Endometrial microvascular endothelial cells (primary cell): Measurements from ENCODE around the gene HS6ST2. TPM values are rescaled to one million over a fixed set of nuclear protein-coding genes. Genes with fewer than 3 reads are reported as not detected.

ENCODE experiments used
- in situ Hi-C: cut with HindIII; loops from 2 replicates; pipeline ENCODE4 v1.10.0; 2017; ENCODE audit warnings: low sequenced_read_pairs, low pct_unique_long_range_greater_than_20kb; ENCODE audit errors: inconsistent ontology term
- total RNA-seq: library from RNA; depleted of rRNA; stranded (reverse); fragments of >200 nt; gene quantifications from one replicate; pipeline ENCODE4 v1.2.3, GENCODE V29; 2015; ENCODE audit errors: inconsistent ontology term

The HS6ST2 gene
- total RNA-seq, 1 donor from 2014 or later = not detected

DNA sequence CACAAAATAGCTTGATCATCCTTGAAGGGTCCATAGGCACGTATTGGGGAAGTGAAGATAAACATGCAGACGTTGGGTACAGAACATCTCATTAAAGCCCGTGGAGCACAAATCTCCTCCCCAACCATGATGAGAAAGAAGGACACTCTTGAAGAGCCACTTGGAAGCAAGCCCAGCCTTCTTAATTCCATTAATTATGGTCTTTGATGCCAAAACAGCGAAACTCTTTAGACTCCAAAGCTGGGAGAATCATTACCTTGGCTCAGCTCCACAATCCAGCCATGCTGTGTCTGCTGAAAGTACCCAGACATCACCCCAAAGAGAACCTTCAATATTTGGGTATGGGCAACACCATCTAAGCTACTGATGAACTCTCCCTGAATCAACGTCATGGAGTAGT is 300.6 kb downstream of the HS6ST2 start:
- in situ Hi-C loops = no loop called here

DNA sequence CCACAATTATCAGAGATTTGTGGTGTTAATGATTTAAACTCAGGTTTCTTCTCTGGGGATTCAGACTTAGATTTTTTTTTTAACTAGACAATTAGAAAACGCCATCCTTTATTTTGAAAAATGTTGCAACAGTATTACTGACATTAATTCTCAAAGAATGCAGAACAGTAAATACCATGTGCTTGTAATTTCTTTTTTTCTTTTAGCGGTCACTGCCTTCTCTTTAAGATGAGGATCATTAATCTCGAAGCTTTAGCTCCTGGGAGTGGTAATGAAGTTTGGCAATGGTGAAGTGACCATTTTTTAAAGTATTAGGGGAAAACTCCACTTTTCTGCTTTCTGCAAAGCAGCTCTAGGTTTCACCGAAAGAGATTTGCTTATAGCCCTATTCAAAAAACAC is 305.6 kb downstream of the HS6ST2 start:
- in situ Hi-C loops = no loop called here

DNA sequence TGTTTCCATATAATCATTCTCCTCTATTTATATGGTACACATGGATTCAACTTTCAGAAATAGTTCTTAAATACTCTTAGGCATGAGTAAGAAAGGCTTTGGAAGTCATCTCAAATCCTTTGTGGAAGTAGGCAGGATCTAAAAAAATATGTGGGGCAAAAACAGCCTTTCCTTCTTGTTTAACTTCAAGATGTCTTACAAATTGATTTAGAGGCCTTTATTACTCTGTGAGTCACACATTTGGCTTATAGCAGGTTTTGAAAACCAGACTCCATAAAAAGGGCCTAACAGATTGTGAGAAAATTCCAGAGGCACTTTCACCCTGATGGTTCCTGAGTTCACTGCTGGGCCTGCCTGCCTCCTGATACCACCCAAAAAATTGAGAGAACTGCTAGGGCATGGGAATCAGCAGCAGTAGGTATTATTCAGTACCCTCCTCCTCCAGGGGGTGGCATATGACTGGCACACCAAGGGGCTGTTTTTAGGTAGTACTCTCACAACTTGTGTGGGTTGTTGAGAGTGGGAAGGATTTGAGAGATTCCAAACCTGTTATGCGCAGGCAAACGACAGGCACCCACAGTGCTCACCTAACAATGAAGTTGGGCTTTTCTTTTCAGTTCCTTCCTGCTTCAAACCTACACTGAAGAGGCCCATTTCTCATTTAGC is 306.9 kb downstream of the HS6ST2 start:
- in situ Hi-C loops = no loop called here

DNA sequence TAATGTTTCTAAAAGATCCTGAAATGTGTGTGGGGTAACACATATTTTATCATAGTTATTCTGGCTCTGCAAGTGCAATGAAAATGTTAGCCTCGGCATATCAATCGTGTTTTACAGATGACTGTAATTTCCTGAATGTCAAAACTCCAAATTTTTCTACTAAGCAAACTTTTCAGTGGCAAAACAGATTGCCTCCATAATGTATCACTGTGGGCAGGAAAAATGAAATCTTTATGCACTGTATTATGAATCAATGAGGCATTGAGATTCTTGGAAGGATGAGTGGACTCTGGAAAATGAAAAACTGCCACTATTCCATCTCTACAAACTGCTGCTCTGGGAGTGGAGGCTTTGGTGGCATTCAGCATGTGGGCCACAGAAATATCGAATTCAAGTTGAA is 309.5 kb downstream of the HS6ST2 start:
- in situ Hi-C loops = no loop called here

DNA sequence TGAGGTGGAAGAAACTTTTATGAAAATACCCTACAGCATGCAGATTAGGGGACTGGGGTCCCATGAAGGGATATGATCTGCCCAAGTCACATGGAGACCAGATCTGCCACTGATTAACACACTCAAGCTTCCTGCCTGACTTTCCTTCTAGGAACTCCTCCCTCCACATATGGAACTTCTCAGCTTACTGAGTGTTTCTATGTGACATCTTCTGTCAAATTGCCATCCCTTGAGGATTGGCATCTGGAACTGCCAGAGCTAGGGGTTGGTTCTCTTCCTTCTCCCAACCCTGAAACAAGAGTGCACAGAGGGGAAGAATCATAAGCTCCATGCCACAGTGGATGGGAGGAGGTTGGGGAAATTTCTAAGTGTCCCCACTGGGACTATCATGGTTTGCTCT is 319.0 kb downstream of the HS6ST2 start:
- in situ Hi-C loops = no loop called here

DNA sequence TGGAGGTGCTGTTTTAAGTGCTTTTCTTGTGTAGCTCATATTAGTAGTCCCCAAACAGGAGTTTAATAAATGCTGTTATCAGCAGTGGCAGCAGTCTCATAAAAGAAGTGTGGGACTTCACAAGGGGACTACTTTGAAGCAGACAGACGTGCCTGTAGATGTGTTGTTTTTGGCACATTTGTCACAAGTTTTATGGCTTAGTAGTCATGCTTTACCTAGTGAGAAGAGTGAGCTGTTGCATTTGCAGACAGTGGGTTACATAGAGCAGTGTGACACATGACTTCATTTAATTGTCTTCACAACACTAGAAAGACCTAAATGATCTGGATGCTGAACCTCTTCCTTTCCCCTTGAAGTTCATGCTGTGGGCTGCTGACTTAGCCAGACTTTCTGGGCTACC is 320.1 kb downstream of the HS6ST2 start:
- in situ Hi-C loops = no loop called here

DNA sequence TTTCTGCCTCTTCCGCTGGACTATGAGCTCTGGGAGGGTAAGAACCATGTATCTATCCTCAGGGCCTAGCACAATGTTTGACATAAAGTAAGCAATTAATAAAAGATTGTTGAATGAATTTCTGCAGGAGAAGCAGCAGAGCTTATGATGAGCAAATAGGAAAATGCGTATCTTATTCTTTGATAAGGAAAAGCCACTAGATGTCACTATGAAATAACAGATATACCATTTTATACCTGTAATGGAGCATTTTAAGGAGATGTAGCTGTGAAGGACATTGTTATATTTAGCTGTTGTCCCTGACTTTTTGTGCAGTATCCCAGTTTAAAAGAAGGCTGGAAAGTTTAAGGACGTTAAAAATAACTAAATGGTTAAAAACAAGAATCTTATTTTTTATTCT is 322.3 kb downstream of the HS6ST2 start:
- in situ Hi-C loops = no loop called here

DNA sequence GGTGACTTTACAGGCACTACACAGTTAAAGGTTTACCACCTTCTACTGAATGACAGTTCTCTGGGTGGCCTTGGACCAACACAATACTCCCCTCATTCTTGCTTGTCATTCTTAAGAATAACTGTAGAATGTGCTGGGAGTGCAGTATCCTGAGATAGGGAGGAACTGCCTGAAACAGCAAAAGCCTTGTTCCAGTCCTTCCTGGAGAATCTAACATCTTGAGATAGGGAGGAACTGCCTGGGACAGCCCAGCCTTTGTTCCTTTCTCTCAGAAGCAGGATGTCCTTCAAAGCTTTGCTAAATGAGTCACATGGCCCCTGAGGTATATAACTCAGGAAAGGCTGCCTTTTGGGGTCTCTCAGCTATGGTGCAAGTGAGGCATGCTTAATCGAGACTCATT is 323.9 kb downstream of the HS6ST2 start:
- in situ Hi-C loops = no loop called here

DNA sequence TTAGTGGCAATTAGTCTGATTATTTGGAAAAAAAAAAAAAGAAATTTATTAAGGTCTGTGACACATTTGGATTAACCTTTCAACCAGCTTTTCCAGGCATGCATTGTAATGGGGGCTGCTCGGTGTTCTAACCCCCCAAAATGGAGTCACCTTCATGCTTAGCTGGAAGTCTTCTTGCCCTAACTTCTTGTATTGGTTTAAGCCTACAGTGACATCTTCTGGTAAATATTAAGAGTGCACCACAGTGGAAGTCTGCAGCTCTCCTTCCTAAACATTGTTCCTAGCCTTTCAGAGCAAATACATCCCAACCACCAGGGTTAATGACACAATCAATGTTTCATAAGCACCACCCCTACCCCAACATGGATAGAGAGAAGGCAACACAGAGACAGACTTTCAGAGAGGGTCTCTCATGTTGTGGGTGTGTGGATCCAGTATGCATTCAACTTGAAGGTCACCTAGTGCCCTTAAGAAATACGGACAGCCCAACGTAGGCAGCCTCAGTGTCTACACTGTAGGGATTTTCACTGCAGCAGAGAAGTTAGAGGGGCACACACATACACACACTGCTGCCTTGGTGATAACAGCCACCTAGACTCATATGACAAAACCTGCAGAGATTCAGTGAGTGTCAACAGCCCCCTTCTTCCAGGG is 326.7 kb downstream of the HS6ST2 start:
- in situ Hi-C loops = no loop called here

DNA sequence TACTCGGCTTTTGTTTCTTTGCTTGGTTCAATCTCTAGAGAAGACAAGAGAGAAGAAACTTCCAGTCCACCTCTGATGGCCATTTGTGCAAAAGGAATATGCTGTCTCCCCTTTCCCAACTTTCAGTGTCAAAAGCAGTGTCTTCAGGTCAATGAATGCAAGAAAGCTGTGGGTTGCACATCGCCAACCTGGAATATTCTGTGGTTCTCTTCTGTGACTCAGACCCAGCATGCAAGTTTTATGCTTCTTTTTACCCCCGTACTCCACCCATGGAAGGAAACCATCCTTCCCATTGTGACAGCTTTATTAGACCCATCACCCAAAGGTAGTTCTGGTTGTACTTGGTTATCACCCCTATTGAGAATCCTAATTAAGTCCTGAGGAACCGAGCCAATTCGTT is 334.0 kb downstream of the HS6ST2 start:
- in situ Hi-C loops = no loop called here

DNA sequence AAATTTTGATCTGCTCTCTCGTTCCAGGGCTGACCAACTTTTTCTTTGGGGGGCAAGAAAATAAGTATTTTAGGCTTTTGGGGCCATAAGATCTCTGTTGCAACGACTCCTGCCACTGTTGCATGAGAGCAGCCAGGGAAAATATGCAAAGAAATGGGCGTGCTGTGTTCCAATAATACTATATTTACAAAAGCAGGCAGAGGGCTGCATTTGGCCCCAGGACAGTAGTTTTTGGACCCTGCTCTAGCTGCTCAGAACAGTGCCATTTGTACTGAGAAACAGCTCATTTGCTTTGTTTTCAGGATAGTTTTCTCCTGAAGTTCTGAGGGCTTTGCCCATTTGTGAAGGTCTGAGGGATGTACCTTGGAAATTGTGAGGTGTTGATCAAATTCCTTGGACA is 334.5 kb downstream of the HS6ST2 start:
- in situ Hi-C loops = no loop called here

DNA sequence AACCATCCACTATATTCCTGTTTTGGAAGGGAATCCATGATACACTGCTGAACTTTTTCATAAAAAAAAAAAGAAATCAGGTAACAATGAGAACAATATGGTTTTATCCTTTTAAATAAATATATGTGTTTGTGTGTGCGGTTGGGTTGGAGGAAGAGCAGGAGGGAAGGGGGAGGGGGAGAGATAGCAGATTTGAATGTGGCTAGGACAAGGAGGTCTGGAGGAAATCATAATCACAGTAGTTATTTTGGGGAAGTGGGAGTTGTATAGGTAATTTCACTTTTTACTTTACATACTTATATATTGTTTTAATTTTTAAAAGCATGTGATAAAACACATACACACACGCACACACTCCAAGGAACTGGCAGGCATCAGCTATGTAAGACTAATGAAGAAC is 335.1 kb downstream of the HS6ST2 start:
- in situ Hi-C loops = no loop called here

DNA sequence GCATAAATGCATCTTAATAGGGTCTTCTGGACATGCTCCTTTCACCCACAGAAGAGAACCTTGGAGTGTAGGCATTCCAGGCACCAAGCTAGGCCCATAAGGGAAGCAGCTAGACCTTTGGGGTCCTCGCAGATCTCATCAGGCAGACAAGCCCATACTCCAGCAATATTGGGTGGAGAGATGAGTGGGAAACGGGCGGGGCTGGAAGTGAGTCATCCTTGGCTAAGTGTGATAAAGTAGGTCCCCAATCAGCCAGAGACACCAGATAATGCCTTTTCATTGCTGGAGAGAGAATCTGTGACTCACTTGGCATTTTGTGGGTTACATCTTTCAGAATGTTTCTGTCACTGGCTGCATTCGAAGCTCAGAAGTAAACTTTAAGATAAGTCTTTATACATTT is 336.3 kb downstream of the HS6ST2 start:
- in situ Hi-C loops = no loop called here

DNA sequence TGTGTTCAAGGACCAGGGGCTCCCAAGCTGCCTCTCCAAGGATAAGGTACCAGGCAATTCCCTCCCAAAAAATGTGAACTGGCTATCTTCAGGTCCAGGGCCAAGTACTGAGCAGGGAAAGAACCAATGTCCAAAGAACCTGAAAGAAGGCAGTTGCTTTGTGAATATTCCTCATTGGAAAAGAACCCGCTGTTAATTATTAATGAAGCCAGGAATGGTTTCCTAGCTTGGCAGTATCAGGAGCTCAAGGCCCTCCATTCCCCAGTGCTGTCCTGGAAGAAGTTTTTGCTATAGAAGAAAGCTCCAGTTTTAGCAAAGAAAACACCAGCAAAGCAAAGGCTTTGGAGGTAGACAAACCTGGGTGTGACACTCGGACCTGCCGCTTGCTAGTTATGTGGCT is 339.6 kb downstream of the HS6ST2 start:
- in situ Hi-C loops = no loop called here

DNA sequence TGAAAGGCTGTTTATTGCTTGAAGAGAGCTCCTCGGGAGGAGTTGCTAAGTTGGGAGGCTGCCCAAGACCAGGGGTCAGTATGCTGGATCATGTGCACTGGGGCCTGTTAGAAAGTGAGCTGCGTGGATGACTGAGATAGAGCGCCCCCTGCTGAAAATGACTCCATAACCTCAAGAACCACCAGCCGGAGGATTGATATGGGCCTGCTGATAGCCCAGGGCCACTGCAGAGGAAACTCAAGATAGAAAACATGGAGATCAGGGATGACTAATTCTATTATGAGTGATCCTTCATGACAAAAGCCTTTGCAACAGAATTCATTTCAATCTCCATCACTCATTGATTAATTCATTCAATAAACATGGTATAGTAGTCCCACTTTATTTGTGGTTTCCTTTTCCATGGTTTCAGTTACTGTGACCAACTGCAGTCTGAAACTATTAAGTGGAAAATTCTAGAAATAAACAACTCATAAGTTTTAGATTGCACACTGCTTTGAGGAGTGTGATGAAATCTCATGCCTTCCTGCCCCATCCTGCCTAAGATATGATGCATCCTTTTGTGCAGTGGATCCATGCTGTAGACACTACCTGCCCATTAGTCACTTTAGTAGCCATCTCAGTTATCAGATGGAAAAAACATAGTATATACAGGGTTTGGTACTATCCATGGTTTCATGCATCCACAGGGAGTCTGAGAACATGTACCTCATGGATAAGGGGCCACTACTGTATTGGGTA is 342.9 kb downstream of the HS6ST2 start:
- in situ Hi-C loops = no loop called here

DNA sequence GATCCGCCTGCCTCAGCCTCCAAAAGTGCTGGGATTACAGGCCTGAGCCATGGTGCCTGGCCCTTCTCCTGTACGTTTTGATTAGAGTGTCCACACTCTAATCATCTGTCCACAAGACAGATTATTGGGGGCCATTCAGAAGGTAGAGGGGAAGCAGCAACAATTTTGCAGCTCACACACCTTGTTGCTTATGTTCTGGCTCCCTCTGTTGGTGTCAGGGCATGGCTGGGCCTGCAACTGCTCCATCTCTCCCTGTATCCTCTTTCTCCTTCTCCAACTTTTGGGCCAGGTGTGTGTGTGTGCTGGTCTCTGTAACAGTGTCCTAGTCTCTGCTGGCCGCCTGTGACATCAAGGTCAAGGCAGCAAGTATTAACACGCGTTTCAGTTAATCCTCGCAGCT is 344.1 kb downstream of the HS6ST2 start:
- in situ Hi-C loops = no loop called here

DNA sequence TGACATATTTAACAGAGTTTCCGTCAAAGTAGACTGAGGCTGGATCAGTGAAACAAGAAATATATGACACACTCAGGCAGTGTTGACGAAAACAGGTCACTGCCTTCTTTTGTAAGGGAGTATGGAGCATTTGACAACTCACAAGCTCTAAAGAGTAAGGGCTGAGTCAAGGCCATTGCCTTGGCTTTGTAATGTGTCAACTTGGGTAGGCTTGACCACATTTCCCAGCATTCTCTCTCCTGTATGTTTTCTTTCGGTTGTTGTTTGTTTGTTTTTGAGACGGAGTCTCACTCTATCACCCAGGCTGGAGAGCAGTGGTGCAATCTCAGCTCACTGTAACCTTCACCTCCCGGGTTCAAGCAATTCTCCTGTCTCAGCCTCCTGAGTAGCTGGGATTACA is 344.6 kb downstream of the HS6ST2 start:
- in situ Hi-C loops = no loop called here

DNA sequence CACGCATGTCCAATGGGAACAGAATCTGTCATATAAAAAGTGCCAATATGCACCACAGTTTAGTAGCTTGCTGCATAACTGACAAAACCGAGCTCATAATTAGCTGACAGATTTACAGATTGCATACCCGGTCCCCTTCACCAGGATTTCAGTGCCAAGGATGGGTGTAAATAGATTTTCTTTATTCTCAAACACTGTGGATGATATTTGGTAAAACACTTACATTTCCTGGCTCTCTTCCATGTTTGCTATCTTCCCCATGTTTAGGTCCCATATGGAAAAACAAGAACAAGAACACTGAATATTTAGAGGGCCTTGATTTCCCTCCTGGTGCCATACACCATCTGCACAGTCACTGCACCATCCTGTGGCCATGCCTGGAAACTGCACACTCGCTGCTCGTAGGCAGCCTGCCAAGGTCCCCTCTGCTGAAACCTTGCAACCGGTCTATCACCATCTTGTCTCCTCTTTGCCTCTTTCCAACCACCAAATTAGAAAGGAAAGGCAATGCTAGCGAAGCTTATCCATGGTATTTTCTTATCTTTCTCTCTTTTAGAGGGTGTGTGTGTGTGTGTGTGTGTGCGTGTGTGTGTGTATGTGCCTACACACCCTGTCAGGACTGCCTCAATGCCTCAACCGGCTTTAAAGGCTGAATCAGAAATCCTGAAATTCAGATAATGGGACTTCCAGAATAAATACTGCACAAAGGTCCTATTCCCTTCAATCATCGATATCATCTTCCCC is 345.4 kb downstream of the HS6ST2 start:
- in situ Hi-C loops = no loop called here

DNA sequence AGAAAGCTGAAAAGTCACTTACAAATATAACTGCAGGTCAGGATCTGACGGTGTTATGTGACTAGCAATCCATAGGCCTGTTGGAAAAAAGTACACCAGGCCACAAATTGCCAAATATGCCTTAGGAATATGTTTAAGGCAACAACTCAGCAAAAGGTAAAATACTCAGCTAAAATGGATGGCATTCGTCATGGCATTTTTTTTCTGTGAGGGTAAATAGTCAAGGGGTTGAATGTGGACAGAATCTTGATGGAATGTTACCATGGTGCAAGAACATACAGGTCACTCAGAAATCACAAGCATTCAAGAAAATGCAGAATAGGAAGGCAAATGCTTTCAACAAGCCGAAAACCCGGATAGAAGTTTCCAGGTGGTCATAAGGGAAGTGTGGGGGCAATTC is 347.9 kb downstream of the HS6ST2 start:
- in situ Hi-C loops = no loop called here
